ENCODE measurements around the gene EPG5. TPM values are rescaled to one million over a fixed set of nuclear protein-coding genes. Genes with fewer than 3 reads are reported as not detected.

Gene EPG5
- total and polyA plus RNA-seq, 2 of the 4 experiments (the other 2 are of a cell fraction), result 37.3 to 114 TPM

DNA sequence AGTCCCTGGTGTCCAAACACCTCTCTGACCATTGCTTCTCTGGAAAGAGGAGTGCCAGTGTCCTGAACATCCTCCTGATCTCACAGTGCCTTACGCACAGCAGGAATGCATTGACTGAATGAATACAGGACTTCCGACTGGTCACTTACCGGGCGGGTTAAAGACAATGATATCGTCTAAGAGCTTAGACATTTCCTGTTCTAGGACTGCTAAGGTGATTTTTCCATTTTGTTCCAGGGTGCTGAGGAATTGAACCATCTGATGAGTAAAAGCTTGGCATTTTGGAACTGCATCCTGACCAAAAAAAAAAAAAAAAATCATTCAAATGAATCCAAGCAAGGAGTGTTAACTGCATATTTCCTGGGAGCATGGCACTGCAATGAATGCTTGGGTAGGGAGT is 101.7 kb downstream of the EPG5 start:
- Histone ChIP-seq H2BK120ac (ENCODE audit: low read depth, low read length) (no peak overlapping the region), H3K36me3 (ENCODE audit: control insufficient read depth, insufficient read depth, low read length) (peaks cover 37% of the 10 kb centered on the region), H3K4me2 (ENCODE audit: low read depth, low read length) (no peak overlapping the region), H3K56ac (ENCODE audit: extremely low read depth, insufficient read depth, low read length) (no peak overlapping the region), H2BK5ac (ENCODE audit: low read depth, low read length, poor library complexity, severe bottlenecking) (no peak overlapping the region), H2AFZ (replicated peaks; ENCODE audit: low read length, poor library complexity) (no peak overlapping the region), H3K23ac (ENCODE audit: low read depth, low read length) (no peak overlapping the region), H4K8ac (ENCODE audit: low read depth in 2 of 2, low read length in 2 of 2) (no peak overlapping the region), H3K4me3 (ENCODE audit: insufficient read depth, low read depth, low read length) (no peak overlapping the region), H3K9me1 (ENCODE audit: insufficient read depth, low read length) (peaks cover 7% of the 10 kb centered on the region), H2BK20ac (ENCODE audit: low read depth, low read length) (no peak overlapping the region), H4K5ac (ENCODE audit: low read depth, low read length) (no peak overlapping the region), H3K27ac (ENCODE audit: insufficient read depth, low read length) (no peak overlapping the region), H2BK15ac (ENCODE audit: low read depth, low read length) (no peak overlapping the region), H2AK9ac (replicated peaks; ENCODE audit: low read depth, low read length, poor library complexity) (peak overlapping the region; percentile 58), H3K9ac (ENCODE audit: low read depth, low read length) (no peak overlapping the region), H4K20me1 (ENCODE audit: insufficient read depth, low read length) (no peaks in the 10 kb centered on the region), H3K18ac (ENCODE audit: low read depth, low read length) (no peak overlapping the region), H3K4me1 (ENCODE audit: control insufficient read depth, insufficient read depth, low read length) (peaks cover 2% of the 10 kb centered on the region; the same call in 1 of the 2 replicates), H3K27me3 (ENCODE audit: control insufficient read depth, insufficient read depth, low read length) (no peaks in the 10 kb centered on the region), H3K79me1 (ENCODE audit: low read depth in 1 of 2, low read length in 2 of 2) (peaks cover 13 to 21% of the 10 kb centered on the region in 2 experiments), H3K14ac (replicated peaks; ENCODE audit: low read depth, low read length) (no peak overlapping the region), H2AK5ac (ENCODE audit: low read depth, low read length) (no peak overlapping the region), H4K91ac (ENCODE audit: insufficient read depth, low read depth, low read length) (no peak overlapping the region), H3K9me3 (ENCODE audit: control insufficient read depth, insufficient read depth, low read length) (peaks cover 12% of the 10 kb centered on the region), H3K4ac (ENCODE audit: low read depth, low read length) (no peak overlapping the region)
- POLR2A ChIA-PET (ENCODE audit: unreplicated experiment), result no interaction called here
- no peak for DNase-seq
- no TSS peak for BruUV-seq (replicated peaks)
- CTCF ChIA-PET, result no interaction called here
- dilution Hi-C loops (cut with HindIII; ENCODE audit: low sequenced_read_pairs, unreplicated experiment) (no loop called here), in situ Hi-C loops (cut with MboI; ENCODE audit: low sequenced_read_pairs) (no loop called here), intact Hi-C loops (cut with micrococcal nuclease) (no loop called here)
- no CpG with 5 or more reads among the region's 5 CpGs for WGBS, 2 experiments (ENCODE audit: extremely low coverage in 2 of 2, insufficient read length in 1 of 2)
- no peak for ATAC-seq (ENCODE audit: low read depth)
- TF ChIP-seq SMC3 (IDR thresholded peaks at IDR 0.05; ENCODE audit: low read depth, low read length) (no peak), BHLHE40 (IDR thresholded peaks at IDR 0.05; ENCODE audit: low read depth, low read length) (no peak), FOS (IDR thresholded peaks at IDR 0.05; ENCODE audit: low read depth, low read length) (no peak), RAD21 (IDR thresholded peaks at IDR 0.05; ENCODE audit: low read length) (no peak), MAZ (IDR thresholded peaks at IDR 0.05; ENCODE audit: borderline replicate concordance, low read depth, low read length) (no peak), RCOR1 (IDR thresholded peaks at IDR 0.05; ENCODE audit: insufficient replicate concordance, low read length) (no peak), RFX5 (IDR thresholded peaks at IDR 0.05; ENCODE audit: low read depth, low read length) (no peak), NFE2L2 (IDR thresholded peaks at IDR 0.05; ENCODE audit: low read depth, low read length) (no peak), MAFK (IDR thresholded peaks at IDR 0.05; ENCODE audit: low read depth, low read length) (no peak), MXI1 (IDR thresholded peaks at IDR 0.05; ENCODE audit: borderline replicate concordance, low read depth, low read length) (no peak), CHD1 (IDR thresholded peaks at IDR 0.05; ENCODE audit: low read depth, low read length) (no peak), POLR2A (IDR thresholded peaks at IDR 0.05; ENCODE audit: low read depth, low read length) (no peak), CEBPB (IDR thresholded peaks at IDR 0.05; ENCODE audit: low read depth, low read length) (no peak)
- TF ChIP-seq, protein P1, sequence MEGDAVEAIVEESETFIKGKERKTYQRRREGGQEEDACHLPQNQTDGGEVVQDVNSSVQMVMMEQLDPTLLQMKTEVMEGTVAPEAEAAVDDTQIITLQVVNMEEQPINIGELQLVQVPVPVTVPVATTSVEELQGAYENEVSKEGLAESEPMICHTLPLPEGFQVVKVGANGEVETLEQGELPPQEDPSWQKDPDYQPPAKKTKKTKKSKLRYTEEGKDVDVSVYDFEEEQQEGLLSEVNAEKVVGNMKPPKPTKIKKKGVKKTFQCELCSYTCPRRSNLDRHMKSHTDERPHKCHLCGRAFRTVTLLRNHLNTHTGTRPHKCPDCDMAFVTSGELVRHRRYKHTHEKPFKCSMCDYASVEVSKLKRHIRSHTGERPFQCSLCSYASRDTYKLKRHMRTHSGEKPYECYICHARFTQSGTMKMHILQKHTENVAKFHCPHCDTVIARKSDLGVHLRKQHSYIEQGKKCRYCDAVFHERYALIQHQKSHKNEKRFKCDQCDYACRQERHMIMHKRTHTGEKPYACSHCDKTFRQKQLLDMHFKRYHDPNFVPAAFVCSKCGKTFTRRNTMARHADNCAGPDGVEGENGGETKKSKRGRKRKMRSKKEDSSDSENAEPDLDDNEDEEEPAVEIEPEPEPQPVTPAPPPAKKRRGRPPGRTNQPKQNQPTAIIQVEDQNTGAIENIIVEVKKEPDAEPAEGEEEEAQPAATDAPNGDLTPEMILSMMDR (conservative IDR thresholded peaks at IDR 0.05; ENCODE audit: low read depth, low read length), result no peak
- TF ChIP-seq, protein P2, sequence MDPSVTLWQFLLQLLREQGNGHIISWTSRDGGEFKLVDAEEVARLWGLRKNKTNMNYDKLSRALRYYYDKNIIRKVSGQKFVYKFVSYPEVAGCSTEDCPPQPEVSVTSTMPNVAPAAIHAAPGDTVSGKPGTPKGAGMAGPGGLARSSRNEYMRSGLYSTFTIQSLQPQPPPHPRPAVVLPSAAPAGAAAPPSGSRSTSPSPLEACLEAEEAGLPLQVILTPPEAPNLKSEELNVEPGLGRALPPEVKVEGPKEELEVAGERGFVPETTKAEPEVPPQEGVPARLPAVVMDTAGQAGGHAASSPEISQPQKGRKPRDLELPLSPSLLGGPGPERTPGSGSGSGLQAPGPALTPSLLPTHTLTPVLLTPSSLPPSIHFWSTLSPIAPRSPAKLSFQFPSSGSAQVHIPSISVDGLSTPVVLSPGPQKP (IDR thresholded peaks at IDR 0.05; ENCODE audit: borderline replicate concordance, low read depth, low read length), result no peak
- TF ChIP-seq, protein P3, sequence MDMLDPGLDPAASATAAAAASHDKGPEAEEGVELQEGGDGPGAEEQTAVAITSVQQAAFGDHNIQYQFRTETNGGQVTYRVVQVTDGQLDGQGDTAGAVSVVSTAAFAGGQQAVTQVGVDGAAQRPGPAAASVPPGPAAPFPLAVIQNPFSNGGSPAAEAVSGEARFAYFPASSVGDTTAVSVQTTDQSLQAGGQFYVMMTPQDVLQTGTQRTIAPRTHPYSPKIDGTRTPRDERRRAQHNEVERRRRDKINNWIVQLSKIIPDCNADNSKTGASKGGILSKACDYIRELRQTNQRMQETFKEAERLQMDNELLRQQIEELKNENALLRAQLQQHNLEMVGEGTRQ (IDR thresholded peaks at IDR 0.05; ENCODE audit: low read depth, low read length), result no peak

Measured in IMR-90 (cell line).